ENCODE measurements around the gene TRA2A. TPM values are rescaled to one million over a fixed set of nuclear protein-coding genes. Genes with fewer than 3 reads are reported as not detected.

The TRA2A gene
- total RNA-seq, 4 donors from 2014 or later, result 31.7 to 199 (median 111) TPM

- Histone ChIP-seq H3K27me3 (peaks cover 31% of the 10 kb centered on the region), H3K36me3 (no peaks in the 10 kb centered on the region), H3K4me3 (no peak overlapping the region), H3K9me3 (no peaks in the 10 kb centered on the region), H3K27ac (no peak overlapping the region), H3K4me1 (no peaks in the 10 kb centered on the region)
- 87% methylated on average over 9 to 13 of the region's 13 CpGs for WGBS, 2 donors (ENCODE audit: low coverage in 1 of 2)
- no peak for DNase-seq
- intact Hi-C loops (cut with DNase I; ENCODE audit: low total_unique reads) (no loop called here), in situ Hi-C loops (cut with MboI; ENCODE audit: low pct_ligation_motif_present in 1 of 4, low pct_unique_long_range_greater_than_20kb in 1 of 4, low sequenced_read_pairs in 3 of 4) (no loop called here)
- no peak for TF ChIP-seq POLR2AphosphoS5 (IDR thresholded peaks at IDR 0.05)
Observed at GRCh38 chr7:23486002-23486773, 45.6 kb downstream of the TRA2A start.

GRCh38 chr7:23482686-23483085, 49.1 kb downstream of the TRA2A start:
- H3K9me3 ChIP-seq, result no peaks in the 10 kb centered on the region
- no peaks in the 10 kb centered on the region for H3K36me3 ChIP-seq
- H3K27me3 ChIP-seq, result peaks cover 66% of the 10 kb centered on the region
- H3K4me1 ChIP-seq, result no peaks in the 10 kb centered on the region
- 81 to 85% methylated on average over 4 of the region's 4 CpGs for WGBS, 2 donors (ENCODE audit: low coverage in 1 of 2)
- TF ChIP-seq EP300 (IDR thresholded peaks at IDR 0.05; ENCODE audit: low read depth) (no peak), CTCF (IDR thresholded peaks at IDR 0.05) (no peak), POLR2AphosphoS5 (IDR thresholded peaks at IDR 0.05) (no peak), POLR2A (IDR thresholded peaks at IDR 0.05) (no peak)
- in situ Hi-C loops (cut with MboI; ENCODE audit: low pct_ligation_motif_present in 1 of 4, low pct_unique_long_range_greater_than_20kb in 1 of 4, low sequenced_read_pairs in 3 of 4), result no loop called here
- DNase-seq, result no peak
- H3K27ac ChIP-seq, result no peak overlapping the region
- intact Hi-C loops (cut with DNase I; ENCODE audit: low total_unique reads), result no loop called here
- no peak overlapping the region for H3K4me3 ChIP-seq

- peaks cover 12 to 16% (median 15%) of the 10 kb centered on the region in 4 donors for H3K4me1 ChIP-seq
- H3K27ac ChIP-seq, result no peak overlapping the region
- peaks cover 0 to 3% of the 10 kb centered on the region in 2 donors for H3K9me3 ChIP-seq
- H3K36me3 ChIP-seq, result no peaks in the 10 kb centered on the region
- intact Hi-C loops (cut with DNase I; ENCODE audit: low total_unique reads) (no loop called here), in situ Hi-C loops (cut with MboI; ENCODE audit: low pct_ligation_motif_present in 1 of 4, low pct_unique_long_range_greater_than_20kb in 1 of 4, low sequenced_read_pairs in 3 of 4) (no loop called here)
- no peak overlapping the region for H3K4me3 ChIP-seq
- H3K27me3 ChIP-seq, result peaks cover 100% of the 10 kb centered on the region
- TF ChIP-seq EP300 (IDR thresholded peaks at IDR 0.05; ENCODE audit: low read depth) (no peak), POLR2AphosphoS5 (IDR thresholded peaks at IDR 0.05) (peak in 2 of 3 donors; percentile 60 to 75), POLR2A (IDR thresholded peaks at IDR 0.05) (no peak)
- 66 to 69% methylated on average over 6 of the region's 6 CpGs for WGBS, 2 donors (ENCODE audit: low coverage in 1 of 2)
- no peak for DNase-seq
Observed at GRCh38 chr7:23477962-23478866, 53.6 kb downstream of the TRA2A start.

GRCh38 chr7:23477157-23477499, 54.7 kb downstream of the TRA2A start:
- Histone ChIP-seq H3K4me3 (no peak overlapping the region), H3K9me3 (peaks cover 0 to 3% of the 10 kb centered on the region in 2 donors), H3K27me3 (peaks cover 100% of the 10 kb centered on the region), H3K36me3 (no peaks in the 10 kb centered on the region), H3K27ac (no peak overlapping the region), H3K4me1 (peaks cover 12 to 16% (median 15%) of the 10 kb centered on the region in 4 donors)
- TF ChIP-seq EP300 (IDR thresholded peaks at IDR 0.05; ENCODE audit: low read depth) (no peak), POLR2A (IDR thresholded peaks at IDR 0.05) (no peak), CTCF (IDR thresholded peaks at IDR 0.05) (no peak), POLR2AphosphoS5 (IDR thresholded peaks at IDR 0.05) (no peak)
- WGBS, 2 donors (ENCODE audit: low coverage in 1 of 2), result 73% methylated on average over 1 of the region's 1 CpG; no CpG with 5 or more reads in 1 of the 2 donors
- intact Hi-C loops (cut with DNase I; ENCODE audit: low total_unique reads), result no loop called here
- DNase-seq, result no peak
- in situ Hi-C loops (cut with MboI; ENCODE audit: low pct_ligation_motif_present in 1 of 4, low pct_unique_long_range_greater_than_20kb in 1 of 4, low sequenced_read_pairs in 3 of 4), result no loop called here
